K562 (cell line): ENCODE data around the gene SYN1.

Source experiments
- EP400 ChIP-seq: fragments of 450-650 bp; IDR thresholded peaks from 2 replicates; pipeline ENCODE4 v1.6.1; 2017; ENCODE audit warnings: antibody characterized with exemption, mild to moderate bottlenecking, moderate library complexity
- NFATC3 ChIP-seq: fragments of 450-650 bp; IDR thresholded peaks from 2 replicates; pipeline ENCODE4 v1.6.1; 2017; ENCODE audit warnings: mild to moderate bottlenecking
- SIN3B ChIP-seq: fragments of 450-650 bp; IDR thresholded peaks from 2 replicates; pipeline ENCODE4 v1.6.1; 2017; ENCODE audit warnings: low read depth, mild to moderate bottlenecking, moderate library complexity

- TF ChIP-seq SIN3B, result no peak
- TF ChIP-seq EP400, result no peak
- no peak for TF ChIP-seq NFATC3
Measured at GRCh38 chrX:47607091-47607490, 12.6 kb downstream of the SYN1 start.
